ENCODE results near the gene MCTP1.

- no peak for TF ChIP-seq CTCF (IDR thresholded peaks at IDR 0.05)
- TF ChIP-seq POLR2AphosphoS5 (IDR thresholded peaks at IDR 0.05): no peak
Observed at GRCh38 chr5:94702729-94703128, 582.2 kb downstream of the MCTP1 start.

Measured in breast epithelium (tissue), 3 donors.